ENCODE results near the gene ATRNL1.

ATRNL1 gene

DNA sequence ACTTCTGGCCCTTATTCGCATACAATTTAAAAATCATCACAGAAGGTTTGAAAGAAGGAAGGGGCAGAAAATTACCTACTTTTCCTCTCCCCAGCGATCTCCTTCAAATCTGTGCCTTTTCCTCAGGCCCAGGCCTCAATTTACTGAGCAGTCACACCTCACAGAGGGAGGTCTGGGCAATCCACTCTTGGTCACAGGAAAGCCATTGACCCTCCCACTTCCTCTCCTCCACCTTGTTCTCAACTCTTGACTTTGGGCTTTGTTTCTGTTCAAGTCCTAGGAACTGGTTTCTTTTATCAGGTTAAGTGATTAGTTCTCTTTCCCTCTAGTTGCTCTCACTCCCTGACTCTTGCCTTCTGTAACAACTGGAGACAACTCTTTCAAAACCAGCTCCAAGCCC is 37.0 kb upstream of the ATRNL1 start:
- CTCF ChIA-PET = no interaction called here
- no peak overlapping the region for H3K27ac ChIP-seq
- DNase-seq (ENCODE audit: low spot score) = no peak
- POLR2A ChIA-PET (ENCODE audit: low non-redundant PET) = no interaction called here
- TF ChIP-seq, protein P1, sequence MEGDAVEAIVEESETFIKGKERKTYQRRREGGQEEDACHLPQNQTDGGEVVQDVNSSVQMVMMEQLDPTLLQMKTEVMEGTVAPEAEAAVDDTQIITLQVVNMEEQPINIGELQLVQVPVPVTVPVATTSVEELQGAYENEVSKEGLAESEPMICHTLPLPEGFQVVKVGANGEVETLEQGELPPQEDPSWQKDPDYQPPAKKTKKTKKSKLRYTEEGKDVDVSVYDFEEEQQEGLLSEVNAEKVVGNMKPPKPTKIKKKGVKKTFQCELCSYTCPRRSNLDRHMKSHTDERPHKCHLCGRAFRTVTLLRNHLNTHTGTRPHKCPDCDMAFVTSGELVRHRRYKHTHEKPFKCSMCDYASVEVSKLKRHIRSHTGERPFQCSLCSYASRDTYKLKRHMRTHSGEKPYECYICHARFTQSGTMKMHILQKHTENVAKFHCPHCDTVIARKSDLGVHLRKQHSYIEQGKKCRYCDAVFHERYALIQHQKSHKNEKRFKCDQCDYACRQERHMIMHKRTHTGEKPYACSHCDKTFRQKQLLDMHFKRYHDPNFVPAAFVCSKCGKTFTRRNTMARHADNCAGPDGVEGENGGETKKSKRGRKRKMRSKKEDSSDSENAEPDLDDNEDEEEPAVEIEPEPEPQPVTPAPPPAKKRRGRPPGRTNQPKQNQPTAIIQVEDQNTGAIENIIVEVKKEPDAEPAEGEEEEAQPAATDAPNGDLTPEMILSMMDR (conservative IDR thresholded peaks at IDR 0.05; ENCODE audit: low read depth) = no peak

DNA sequence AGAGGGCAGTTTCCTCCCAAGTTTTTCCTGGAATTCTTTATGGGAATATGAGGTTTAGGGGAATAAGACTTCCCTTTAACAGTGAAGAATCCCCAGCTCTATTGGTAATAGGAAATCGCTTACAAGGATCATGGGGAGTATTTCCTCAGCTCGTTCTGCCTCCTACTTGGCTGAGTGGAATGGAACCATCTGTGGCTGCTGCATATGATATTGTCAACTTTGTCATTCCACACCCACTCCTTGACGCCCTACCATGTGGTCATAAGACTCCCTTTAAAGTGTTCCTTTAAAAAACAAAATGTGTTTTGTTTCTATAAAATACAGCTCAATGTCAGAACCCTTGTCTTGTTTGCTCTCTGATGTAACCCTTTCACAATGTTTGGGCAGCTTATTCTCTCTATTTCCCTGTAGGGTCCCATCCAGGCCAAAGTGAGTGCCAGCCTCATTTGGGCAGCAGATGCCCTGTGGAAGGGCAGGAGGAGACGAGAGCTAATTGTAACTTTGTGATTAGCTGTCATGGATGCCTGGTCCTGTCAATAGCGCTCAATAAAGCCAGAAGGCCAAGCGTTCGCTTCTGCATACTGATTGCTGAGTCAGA is 33.8 kb upstream of the ATRNL1 start:
- DNase-seq (ENCODE audit: low spot score) = no peak
- no peak overlapping the region for H3K27ac ChIP-seq
- ChIA-PET POLR2A (ENCODE audit: low non-redundant PET) (no interaction called here), CTCF (interaction anchor here (0.6 kb wide), 1 partner anchor 15 kb away, joined by 4 read pairs; no protein-coding TSS in a partner anchor)
- TF ChIP-seq, protein P1 (conservative IDR thresholded peaks at IDR 0.05; ENCODE audit: low read depth) = no peak

DNA sequence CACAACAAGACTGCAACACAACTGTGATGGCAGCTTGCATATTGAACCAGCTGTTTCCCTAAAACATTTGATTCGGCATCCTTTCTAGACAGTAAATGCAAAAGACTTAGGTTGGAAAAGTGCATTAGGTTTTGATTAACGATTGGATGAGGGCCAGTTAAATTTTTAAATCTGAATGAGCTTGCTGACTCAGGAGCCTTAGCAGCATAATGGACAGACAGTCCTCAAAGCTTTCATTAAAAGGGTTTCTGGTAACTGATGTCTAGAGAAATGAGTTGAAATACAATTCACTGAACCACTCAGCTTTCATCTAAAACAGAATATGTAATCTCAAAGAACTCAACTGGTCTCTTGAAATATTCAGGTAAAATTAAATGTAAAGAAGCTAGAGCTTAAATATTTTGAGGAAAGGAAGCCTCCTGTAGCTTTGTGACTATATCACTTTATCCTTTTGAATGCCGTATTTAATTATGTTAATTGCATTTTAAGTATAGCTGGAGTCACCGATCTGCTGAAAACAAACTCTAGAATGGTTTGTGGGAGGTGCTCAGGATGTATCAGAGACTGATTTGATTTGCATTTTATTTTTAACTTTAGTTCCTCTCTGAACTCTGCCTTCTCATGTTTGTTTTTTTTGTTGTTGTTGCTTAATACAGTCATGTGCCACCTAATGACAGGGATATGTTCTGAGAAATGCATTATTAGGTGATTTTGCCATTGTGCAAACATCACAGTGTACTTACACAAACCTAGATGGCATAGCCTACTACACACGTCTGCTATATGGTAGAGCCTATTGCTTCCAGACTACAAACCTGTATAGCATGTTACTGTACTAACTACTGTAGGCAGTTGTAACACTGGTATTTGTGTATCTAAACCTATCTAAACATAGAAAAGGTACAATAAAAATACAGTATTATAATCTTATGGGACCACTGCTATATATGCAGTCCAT is 29.2 kb upstream of the ATRNL1 start:
- DNase-seq (ENCODE audit: low spot score) = no peak
- POLR2A ChIA-PET (ENCODE audit: low non-redundant PET) = no interaction called here
- TF ChIP-seq, protein P1 (conservative IDR thresholded peaks at IDR 0.05; ENCODE audit: low read depth) = no peak
- H3K27ac ChIP-seq = no peak overlapping the region
- CTCF ChIA-PET = no interaction called here

DNA sequence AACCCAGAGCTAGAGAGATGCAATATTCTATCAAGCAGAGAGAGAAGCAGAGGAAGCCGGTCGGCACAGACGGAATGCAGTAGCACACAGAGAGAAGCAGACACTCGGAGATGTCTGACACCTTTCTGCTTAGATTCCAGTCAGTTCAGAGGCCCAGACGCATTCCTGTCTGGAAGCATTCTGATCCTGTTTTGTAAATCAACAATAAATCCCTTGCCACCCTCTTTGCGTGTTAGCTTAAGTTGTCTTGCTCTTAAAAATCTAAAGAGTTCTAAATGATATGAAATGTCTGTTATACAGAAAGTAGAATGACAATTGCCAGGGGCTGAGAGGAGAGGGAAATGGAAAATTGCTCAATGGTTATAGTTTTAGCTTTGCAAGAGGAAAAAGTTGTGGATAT is 27.4 kb upstream of the ATRNL1 start:
- DNase-seq (ENCODE audit: low spot score) = no peak
- TF ChIP-seq, protein P1 (conservative IDR thresholded peaks at IDR 0.05; ENCODE audit: low read depth) = no peak
- no peak overlapping the region for H3K27ac ChIP-seq

DNA sequence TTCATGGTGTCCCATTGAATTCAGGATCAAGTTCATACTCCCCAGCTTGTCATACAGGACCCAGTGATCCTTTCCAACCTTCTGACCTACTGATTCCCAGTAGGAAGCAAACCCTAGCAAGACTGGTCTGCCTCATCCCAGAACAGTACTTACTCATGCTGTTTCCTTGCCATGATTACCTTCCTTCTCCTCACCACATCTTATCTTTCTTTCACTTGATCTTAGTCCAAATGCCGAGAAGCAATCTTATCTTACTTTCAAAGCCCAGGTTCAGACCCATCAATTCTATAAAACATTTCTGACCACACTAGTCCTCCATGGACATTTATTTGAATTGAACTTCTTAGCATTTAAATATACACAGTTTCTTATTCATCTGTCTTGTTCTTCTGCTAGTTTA is 26.6 kb upstream of the ATRNL1 start:
- no peak for DNase-seq (ENCODE audit: low spot score)
- TF ChIP-seq, protein P1 (conservative IDR thresholded peaks at IDR 0.05; ENCODE audit: low read depth) = no peak
- no peak overlapping the region for H3K27ac ChIP-seq
- CTCF ChIA-PET = no interaction called here
- POLR2A ChIA-PET (ENCODE audit: low non-redundant PET) = no interaction called here

More for the DNA sequence above, 27.4 kb upstream of the ATRNL1 start:
- ChIA-PET POLR2A (ENCODE audit: low non-redundant PET) (no interaction called here), CTCF (no interaction called here)

DNA sequence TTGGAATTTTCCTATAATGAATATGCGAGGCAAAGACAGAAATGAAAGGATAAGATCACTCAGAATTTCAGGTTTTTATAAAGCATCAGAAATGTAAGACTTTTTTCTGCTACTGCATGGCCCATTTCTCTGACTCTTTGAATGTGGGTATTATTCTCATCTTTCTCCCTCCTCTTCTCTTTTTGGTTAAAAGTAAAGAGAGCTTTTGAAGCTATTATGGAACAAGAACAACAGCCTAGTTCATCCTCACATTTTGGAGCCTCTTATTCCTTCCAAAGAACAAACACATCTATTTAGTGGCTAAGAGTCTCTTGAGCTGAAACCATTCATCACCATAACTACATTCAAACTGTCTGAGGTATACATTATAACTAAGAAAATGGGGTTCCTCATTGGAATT is 19.4 kb upstream of the ATRNL1 start:
- TF ChIP-seq, protein P1 (conservative IDR thresholded peaks at IDR 0.05; ENCODE audit: low read depth) = no peak
- CTCF ChIA-PET = interaction anchor here (0.5 kb wide), 1 partner anchor 1093 kb away, joined by 4 read pairs; no protein-coding TSS in a partner anchor
- no peak overlapping the region for H3K27ac ChIP-seq
- POLR2A ChIA-PET (ENCODE audit: low non-redundant PET) = no interaction called here
- no peak for DNase-seq (ENCODE audit: low spot score)

All from RWPE1 (cell line).